ENCODE results near the gene PRDM11. TPM values are rescaled to one million over a fixed set of nuclear protein-coding genes. Genes with fewer than 3 reads are reported as not detected.

PRDM11 gene
- total and polyA plus RNA-seq, 2 of the 8 experiments (the other 6 are each of a cell fraction or from before 2014, with no cell fraction given), result 3.6 to 11.7 TPM

DNA sequence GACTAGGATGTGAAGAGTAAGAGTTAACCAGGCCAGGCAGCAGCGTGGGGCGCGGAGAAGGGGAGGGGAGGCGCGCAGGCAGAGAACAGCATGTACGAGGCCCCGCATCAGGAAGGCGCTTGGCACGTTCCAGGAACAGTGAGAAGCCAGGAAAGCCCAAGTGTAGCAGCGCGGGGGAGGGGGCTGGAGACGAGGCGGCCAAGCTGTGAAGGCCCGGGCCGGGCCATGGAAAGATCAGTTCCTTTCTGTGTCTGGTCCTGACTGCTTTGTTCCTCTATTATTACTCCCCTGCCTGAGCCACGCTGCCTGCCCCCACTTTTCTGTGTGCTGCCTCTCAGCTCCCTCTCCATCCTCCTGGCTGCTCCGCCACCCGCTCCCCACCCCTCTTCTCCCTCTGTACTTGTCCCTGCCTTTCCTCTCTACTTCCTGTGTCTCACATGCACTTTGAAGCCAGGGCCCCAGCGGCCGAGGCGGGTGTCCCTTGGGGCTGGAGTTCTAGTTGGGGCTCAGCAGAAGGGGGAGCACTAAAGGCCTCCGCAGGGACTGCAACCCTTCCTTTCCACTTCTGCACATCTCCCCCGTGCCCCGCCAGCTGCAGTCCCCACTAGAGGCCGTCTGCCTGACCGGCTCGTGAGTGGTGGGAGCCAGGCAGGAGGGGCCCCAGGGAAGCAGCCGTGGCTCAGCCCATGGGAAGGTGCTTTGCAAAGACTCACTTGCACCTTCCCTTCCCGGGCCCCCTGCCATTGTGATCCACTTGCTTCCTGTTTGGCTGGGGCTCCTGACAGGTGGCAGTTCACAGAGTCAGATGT is 63.7 kb downstream of the PRDM11 start (continued):
- peak; percentile 82 for TF ChIP-seq MAX (IDR thresholded peaks at IDR 0.05)
- TF ChIP-seq, protein P1, sequence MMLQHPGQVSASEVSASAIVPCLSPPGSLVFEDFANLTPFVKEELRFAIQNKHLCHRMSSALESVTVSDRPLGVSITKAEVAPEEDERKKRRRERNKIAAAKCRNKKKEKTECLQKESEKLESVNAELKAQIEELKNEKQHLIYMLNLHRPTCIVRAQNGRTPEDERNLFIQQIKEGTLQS (IDR thresholded peaks at IDR 0.05; ENCODE audit: insufficient read depth, low read depth, low read length), result no peak
- no peak for TF ChIP-seq NANOG (IDR thresholded peaks at IDR 0.05; ENCODE audit: insufficient read depth, low read depth, low read length, poor library complexity, severe bottlenecking)
- no peak for TF ChIP-seq CTBP2 (IDR thresholded peaks at IDR 0.05; ENCODE audit: borderline replicate concordance, insufficient read depth, insufficient read length, low read length)
- TF ChIP-seq RXRA (IDR thresholded peaks at IDR 0.05; ENCODE audit: insufficient read depth, low read depth, low read length), result no peak
- TF ChIP-seq CBX8 (IDR thresholded peaks at IDR 0.05; ENCODE audit: borderline replicate concordance, low read depth, low read length), result no peak
- no peak for TF ChIP-seq YY1 (IDR thresholded peaks at IDR 0.05; ENCODE audit: low read depth, low read length)
- TF ChIP-seq SIRT6 (IDR thresholded peaks at IDR 0.05; ENCODE audit: low read length), result no peak
- TF ChIP-seq KDM4A (IDR thresholded peaks at IDR 0.05; ENCODE audit: low read depth, low read length, severe bottlenecking), result no peak
- TF ChIP-seq RAD21 (IDR thresholded peaks at IDR 0.05 in 1 of 2, conservative IDR thresholded peaks at IDR 0.05 in 1 of 2; ENCODE audit: low read depth in 2 of 2, low read length in 2 of 2), result no peak
- TF ChIP-seq HDAC2 (IDR thresholded peaks at IDR 0.05; ENCODE audit: borderline replicate concordance in 1 of 2, low read depth in 2 of 2, low read length in 2 of 2), result 0 out of 4 replicates have a peak, but pooled peaks of 1 of the 2 experiments have one; percentile 35
- no peak for TF ChIP-seq EZH2 (IDR thresholded peaks at IDR 0.05; ENCODE audit: low read depth, low read length, severe bottlenecking)
- no peak for TF ChIP-seq POU5F1 (IDR thresholded peaks at IDR 0.05; ENCODE audit: low read depth, low read length)
- TF ChIP-seq CREB1 (IDR thresholded peaks at IDR 0.05), result no peak
- TF ChIP-seq POLR2A (IDR thresholded peaks at IDR 0.05; ENCODE audit: control extremely low read depth in 1 of 2, low read depth in 2 of 2, low read length in 2 of 2), result peak in 1 of 2 experiments; percentile 39; a peak in 1 of 3 replicates
- peak; percentile 34 for TF ChIP-seq ASH2L (IDR thresholded peaks at IDR 0.05; ENCODE audit: low read length)
- TF ChIP-seq, protein P2, sequence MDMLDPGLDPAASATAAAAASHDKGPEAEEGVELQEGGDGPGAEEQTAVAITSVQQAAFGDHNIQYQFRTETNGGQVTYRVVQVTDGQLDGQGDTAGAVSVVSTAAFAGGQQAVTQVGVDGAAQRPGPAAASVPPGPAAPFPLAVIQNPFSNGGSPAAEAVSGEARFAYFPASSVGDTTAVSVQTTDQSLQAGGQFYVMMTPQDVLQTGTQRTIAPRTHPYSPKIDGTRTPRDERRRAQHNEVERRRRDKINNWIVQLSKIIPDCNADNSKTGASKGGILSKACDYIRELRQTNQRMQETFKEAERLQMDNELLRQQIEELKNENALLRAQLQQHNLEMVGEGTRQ (IDR thresholded peaks at IDR 0.05; ENCODE audit: low read length), result no peak
- TF ChIP-seq TAF7 (optimal IDR thresholded peaks at IDR 0.05; ENCODE audit: borderline replicate concordance, low read depth, low read length), result no peak
- TF ChIP-seq ZNF274 (IDR thresholded peaks at IDR 0.05; ENCODE audit: borderline replicate concordance, extremely low read depth, low read length), result no peak
- no peak for TF ChIP-seq RNF2 (IDR thresholded peaks at IDR 0.05; ENCODE audit: borderline replicate concordance, low read depth, low read length, missing control alignments, poor library complexity, severe bottlenecking)
- TF ChIP-seq KDM5A (IDR thresholded peaks at IDR 0.05; ENCODE audit: low read length), result no peak

Measured in H1 (cell line).